Measurements from ENCODE around the gene IL26. TPM values are rescaled to one million over a fixed set of nuclear protein-coding genes. Genes with fewer than 3 reads are reported as not detected.

The IL26 gene
- total RNA-seq, 1 experiment from 2014 or later, result not detected

GRCh38 chr12:68264158-68264855 is 38.7 kb upstream of the IL26 start:
- Histone ChIP-seq H3K9me2 (replicated peaks; ENCODE audit: low read length) (no peaks in the 10 kb centered on the region), H3K36me3 (ENCODE audit: low read depth, low read length) (no peaks in the 10 kb centered on the region), H2AFZ (ENCODE audit: low read length) (no peak overlapping the region), H3K9ac (ENCODE audit: low read length) (no peak overlapping the region), H4K20me1 (ENCODE audit: low read length) (no peaks in the 10 kb centered on the region), H3K4me1 (ENCODE audit: insufficient read depth, low read length) (peaks cover 16% of the 10 kb centered on the region), H3K4me3 (ENCODE audit: low read length) (no peak overlapping the region), H3K79me2 (ENCODE audit: low read length) (no peaks in the 10 kb centered on the region), H3K9me3 (ENCODE audit: low read length) (no peaks in the 10 kb centered on the region), H3F3A (ENCODE audit: low read length, unreplicated experiment) (no peaks in the 10 kb centered on the region), H3K27me3 (ENCODE audit: low read length) (no peaks in the 10 kb centered on the region), H3K4me2 (ENCODE audit: low read length) (no peak overlapping the region), H3K27ac (ENCODE audit: low read length) (no peak overlapping the region)
- TF ChIP-seq CTCF (conservative IDR thresholded peaks at IDR 0.05; ENCODE audit: low read depth, low read length), result no peak
- TF ChIP-seq EZH2 (IDR thresholded peaks at IDR 0.05; ENCODE audit: low read length, unreplicated experiment), result no peak
- TF ChIP-seq EZH2phosphoT487 (IDR thresholded peaks at IDR 0.05; ENCODE audit: borderline replicate concordance, low read length), result no peak
- ChIA-PET POLR2A (ENCODE audit: unreplicated experiment) (no interaction called here), CTCF (no interaction called here)
- DNase-seq (no peak), ATAC-seq (no peak)
- no TSS peak for BruUV-seq (replicated peaks)
- intact Hi-C loops (cut with micrococcal nuclease), result no loop called here

GRCh38 chr12:68263366-68263765 is 37.8 kb upstream of the IL26 start:
- Histone ChIP-seq H3K9me2 (replicated peaks; ENCODE audit: low read length) (no peaks in the 10 kb centered on the region), H2AFZ (ENCODE audit: low read length) (no peak overlapping the region), H3F3A (ENCODE audit: low read length, unreplicated experiment) (no peaks in the 10 kb centered on the region), H3K27ac (ENCODE audit: low read length) (no peak overlapping the region), H3K4me3 (ENCODE audit: low read length) (no peak overlapping the region), H3K27me3 (ENCODE audit: low read length) (no peaks in the 10 kb centered on the region), H3K4me2 (ENCODE audit: low read length) (no peak overlapping the region), H3K4me1 (ENCODE audit: insufficient read depth, low read length) (peaks cover 22% of the 10 kb centered on the region), H3K79me2 (ENCODE audit: low read length) (no peaks in the 10 kb centered on the region), H3K36me3 (ENCODE audit: low read depth, low read length) (no peaks in the 10 kb centered on the region), H4K20me1 (ENCODE audit: low read length) (no peaks in the 10 kb centered on the region), H3K9me3 (ENCODE audit: low read length) (no peaks in the 10 kb centered on the region), H3K9ac (ENCODE audit: low read length) (no peak overlapping the region)
- intact Hi-C loops (cut with micrococcal nuclease), result no loop called here
- TF ChIP-seq CTCF (conservative IDR thresholded peaks at IDR 0.05; ENCODE audit: low read depth, low read length) (no peak), EZH2 (IDR thresholded peaks at IDR 0.05; ENCODE audit: low read length, unreplicated experiment) (no peak), EZH2phosphoT487 (IDR thresholded peaks at IDR 0.05; ENCODE audit: borderline replicate concordance, low read length) (no peak)
- POLR2A ChIA-PET (ENCODE audit: unreplicated experiment), result no interaction called here
- CTCF ChIA-PET, result no interaction called here
- DNase-seq (no peak), ATAC-seq (no peak)
- no TSS peak for BruUV-seq (replicated peaks)

- Histone ChIP-seq H3K27ac (ENCODE audit: low read length) (no peak overlapping the region), H3K9me2 (replicated peaks; ENCODE audit: low read length) (no peaks in the 10 kb centered on the region), H3K4me1 (ENCODE audit: insufficient read depth, low read length) (peaks cover 22% of the 10 kb centered on the region), H2AFZ (ENCODE audit: low read length) (no peak overlapping the region), H3K9me3 (ENCODE audit: low read length) (no peaks in the 10 kb centered on the region), H4K20me1 (ENCODE audit: low read length) (no peaks in the 10 kb centered on the region), H3K27me3 (ENCODE audit: low read length) (no peaks in the 10 kb centered on the region), H3F3A (ENCODE audit: low read length, unreplicated experiment) (no peaks in the 10 kb centered on the region), H3K4me3 (ENCODE audit: low read length) (no peak overlapping the region), H3K36me3 (ENCODE audit: low read depth, low read length) (no peaks in the 10 kb centered on the region), H3K9ac (ENCODE audit: low read length) (no peak overlapping the region), H3K4me2 (ENCODE audit: low read length) (no peak overlapping the region), H3K79me2 (ENCODE audit: low read length) (no peaks in the 10 kb centered on the region)
- DNase-seq (no peak), ATAC-seq (no peak)
- TF ChIP-seq CTCF (conservative IDR thresholded peaks at IDR 0.05; ENCODE audit: low read depth, low read length) (no peak), EZH2phosphoT487 (IDR thresholded peaks at IDR 0.05; ENCODE audit: borderline replicate concordance, low read length) (no peak), EZH2 (IDR thresholded peaks at IDR 0.05; ENCODE audit: low read length, unreplicated experiment) (no peak)
- intact Hi-C loops (cut with micrococcal nuclease), result no loop called here
- ChIA-PET POLR2A (ENCODE audit: unreplicated experiment) (no interaction called here), CTCF (no interaction called here)
- BruUV-seq (replicated peaks), result no TSS peak
Observed at GRCh38 chr12:68261896-68262295, 36.3 kb upstream of the IL26 start.
